Type B pancreatic cell (in vitro differentiated cells): ENCODE data around the gene MMP26. TPM values are rescaled to one million over a fixed set of nuclear protein-coding genes. Genes with fewer than 3 reads are reported as not detected.

Experiments used
- DNase-seq: peaks from one replicate; pipeline ENCODE4 v3.0.0; 2021; ENCODE audit warnings: mixed read lengths; ENCODE audit not compliant: unreplicated experiment; ENCODE audit errors: extremely low spot score
- H3K27ac Mint-ChIP-seq: 2 replicates; pipeline ENCODE4 v1.8.0; 2021; ENCODE audit warnings: mild to moderate bottlenecking, mixed read lengths
- H3K27me3 Mint-ChIP-seq: 2 replicates; pipeline ENCODE4 v1.8.0; 2021; ENCODE audit warnings: mixed read lengths
- H3K36me3 Mint-ChIP-seq: 2 replicates; pipeline ENCODE4 v1.8.0; 2021; ENCODE audit warnings: mixed read lengths
- H3K4me1 Mint-ChIP-seq: one replicate; pipeline ENCODE4 v1.8.0; 2021; ENCODE audit warnings: mixed read lengths; ENCODE audit not compliant: unreplicated experiment
- H3K4me3 Mint-ChIP-seq: 2 replicates; pipeline ENCODE4 v1.8.0; 2021; ENCODE audit warnings: mild to moderate bottlenecking, mixed read lengths
- H3K9me3 Mint-ChIP-seq: 2 replicates; pipeline ENCODE4 v1.8.0; 2021; ENCODE audit warnings: mixed read lengths
- total RNA-seq: library from RNA; stranded (reverse); gene quantifications from 2 replicates; pipeline ENCODE4 v1.2.1, GENCODE V29; 2021; ENCODE audit warnings: low replicate concordance
- TF ChIP-seq, protein P1 (sequence below): fragments of 200-600 bp; sonication (generic); conservative IDR thresholded peaks from 2 replicates; pipeline ENCODE4 v1.5.0; 2021; ENCODE audit warnings: antibody characterized with exemption, mild to moderate bottlenecking

Gene MMP26
- total RNA-seq, 1 donor from 2014 or later: not detected

DNA sequence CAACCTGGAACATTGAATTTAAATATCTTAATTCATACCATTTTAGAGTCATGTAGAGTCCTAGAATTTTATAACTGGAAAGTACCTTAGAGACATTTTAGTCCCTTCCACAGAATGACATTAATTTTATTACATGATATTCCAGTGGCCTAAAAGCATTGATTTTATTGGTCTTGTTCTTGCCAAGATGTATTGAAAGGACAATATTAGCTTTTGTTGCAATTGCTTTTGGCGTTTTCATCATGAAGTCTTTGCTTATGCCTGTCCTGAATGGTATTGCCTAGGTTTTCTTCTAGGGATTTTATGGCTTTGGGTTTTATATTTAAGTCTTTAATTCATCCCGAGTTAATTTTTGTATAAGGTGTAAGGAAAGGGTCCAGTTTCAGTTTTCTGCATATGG, 36.2 kb downstream of the MMP26 start:
- Mint-ChIP-seq H3K4me3 (no peak overlapping the region), H3K4me1 (no peaks in the 10 kb centered on the region), H3K9me3 (no peaks in the 10 kb centered on the region), H3K27me3 (no peaks in the 10 kb centered on the region), H3K27ac (no peak overlapping the region), H3K36me3 (no peaks in the 10 kb centered on the region)
- TF ChIP-seq, protein P1, sequence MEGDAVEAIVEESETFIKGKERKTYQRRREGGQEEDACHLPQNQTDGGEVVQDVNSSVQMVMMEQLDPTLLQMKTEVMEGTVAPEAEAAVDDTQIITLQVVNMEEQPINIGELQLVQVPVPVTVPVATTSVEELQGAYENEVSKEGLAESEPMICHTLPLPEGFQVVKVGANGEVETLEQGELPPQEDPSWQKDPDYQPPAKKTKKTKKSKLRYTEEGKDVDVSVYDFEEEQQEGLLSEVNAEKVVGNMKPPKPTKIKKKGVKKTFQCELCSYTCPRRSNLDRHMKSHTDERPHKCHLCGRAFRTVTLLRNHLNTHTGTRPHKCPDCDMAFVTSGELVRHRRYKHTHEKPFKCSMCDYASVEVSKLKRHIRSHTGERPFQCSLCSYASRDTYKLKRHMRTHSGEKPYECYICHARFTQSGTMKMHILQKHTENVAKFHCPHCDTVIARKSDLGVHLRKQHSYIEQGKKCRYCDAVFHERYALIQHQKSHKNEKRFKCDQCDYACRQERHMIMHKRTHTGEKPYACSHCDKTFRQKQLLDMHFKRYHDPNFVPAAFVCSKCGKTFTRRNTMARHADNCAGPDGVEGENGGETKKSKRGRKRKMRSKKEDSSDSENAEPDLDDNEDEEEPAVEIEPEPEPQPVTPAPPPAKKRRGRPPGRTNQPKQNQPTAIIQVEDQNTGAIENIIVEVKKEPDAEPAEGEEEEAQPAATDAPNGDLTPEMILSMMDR: no peak
- DNase-seq: no peak

DNA sequence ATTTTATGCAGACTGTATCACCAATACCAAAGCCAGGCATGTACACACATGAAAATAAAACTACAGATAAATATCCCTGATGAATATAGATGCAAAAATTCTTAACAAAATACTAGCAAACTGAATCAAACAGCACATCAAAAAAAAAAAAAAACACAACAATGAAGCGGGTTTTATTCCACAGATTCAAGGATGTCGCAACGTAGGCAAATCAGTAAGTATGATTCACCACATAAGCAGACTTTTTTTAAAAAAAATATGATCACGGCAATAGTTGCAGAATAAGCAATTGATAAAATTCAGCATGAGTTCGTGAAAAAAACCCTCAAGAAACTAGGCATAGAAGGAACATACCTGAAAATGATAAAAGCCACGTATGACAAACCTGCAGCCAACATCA, 43.9 kb downstream of the MMP26 start:
- Mint-ChIP-seq H3K27ac (no peak overlapping the region), H3K36me3 (no peaks in the 10 kb centered on the region), H3K4me1 (no peaks in the 10 kb centered on the region), H3K27me3 (peaks cover 10% of the 10 kb centered on the region), H3K9me3 (no peaks in the 10 kb centered on the region), H3K4me3 (no peak overlapping the region)
- no peak for DNase-seq
- TF ChIP-seq, protein P1: no peak

DNA sequence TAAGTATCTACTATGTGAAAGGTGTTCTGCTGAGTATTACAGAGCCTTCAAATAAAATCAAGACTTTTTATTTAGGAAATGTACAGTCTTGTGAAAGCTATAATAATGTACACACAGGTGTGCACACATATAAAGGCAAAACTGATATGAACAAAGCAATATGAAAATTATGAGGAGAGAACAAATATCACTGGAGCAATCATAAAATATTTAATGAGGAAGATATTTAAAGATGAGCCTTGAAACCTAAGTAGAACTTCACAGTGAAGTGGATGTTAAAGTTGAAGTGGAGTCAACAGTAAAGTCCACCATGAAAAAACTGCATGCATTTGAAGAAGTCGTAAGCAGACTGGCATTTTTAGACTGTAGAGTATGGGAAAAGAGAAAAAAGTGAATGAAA, 46.6 kb downstream of the MMP26 start:
- Mint-ChIP-seq H3K4me3 (no peak overlapping the region), H3K27me3 (peaks cover 10% of the 10 kb centered on the region)

More for the DNA sequence above, 46.6 kb downstream of the MMP26 start:
- no peak for DNase-seq
- Mint-ChIP-seq H3K4me1 (no peaks in the 10 kb centered on the region), H3K36me3 (no peaks in the 10 kb centered on the region), H3K27ac (no peak overlapping the region), H3K9me3 (no peaks in the 10 kb centered on the region)
- TF ChIP-seq, protein P1: no peak

Other genes with a start within 250 kb of the MMP26 start
- gene OR52K1, start 222.1 kb upstream of the MMP26 start, total RNA-seq: not detected in 2 replicates
- gene OR52M1, start 159.6 kb upstream of the MMP26 start, total RNA-seq: not detected in 2 replicates
- gene OR52I2, start 123.0 kb upstream of the MMP26 start, total RNA-seq: not detected in 2 replicates
- gene OR52I1, start 110.7 kb upstream of the MMP26 start, total RNA-seq: not detected in 2 replicates
- gene TRIM68, start 96.6 kb upstream of the MMP26 start, total RNA-seq: 13.9 and 14.5 TPM in 2 replicates
- gene OR51D1, start 67.3 kb upstream of the MMP26 start, total RNA-seq: not detected in 2 replicates
- 0.48 and 0.51 TPM in 2 replicates for gene OR51E1, start 60.8 kb upstream of the MMP26 start, total RNA-seq
- 0.58 TPM in 1 of 2 replicates, not detected in the other for gene OR51E2, start 6.9 kb upstream of the MMP26 start, total RNA-seq
- not detected in 2 replicates for gene OR51F1, start 65.2 kb downstream of the MMP26 start, total RNA-seq
- gene OR52R1, start 99.6 kb downstream of the MMP26 start, total RNA-seq: not detected in 2 replicates
- gene OR51F2, start 116.5 kb downstream of the MMP26 start, total RNA-seq: not detected in 2 replicates
- not detected in 2 replicates for gene OR51S1, start 144.4 kb downstream of the MMP26 start, total RNA-seq
- gene OR51T1, start 177.1 kb downstream of the MMP26 start, total RNA-seq: 0.39 TPM in 1 of 2 replicates, not detected in the other
- gene OR51A7, start 199.0 kb downstream of the MMP26 start, total RNA-seq: not detected in 2 replicates
- not detected in 2 replicates for gene OR51G2, start 214.6 kb downstream of the MMP26 start, total RNA-seq
- gene OR51G1, start 219.6 kb downstream of the MMP26 start, total RNA-seq: not detected in 2 replicates
- gene OR51A4, start 242.8 kb downstream of the MMP26 start, total RNA-seq: not detected in 2 replicates